EL (cell line): ENCODE results near the gene APC.
"Not testable (repeated sequence)": the region's sequence is repeated elsewhere in the genome, so short reads cannot be mapped to it uniquely, and the experiment has no call there.

ENCODE experiments used
- DNase-seq: peaks from one replicate; pipeline ENCODE4 v3.0.0-alpha.2; 2016

APC gene

DNA sequence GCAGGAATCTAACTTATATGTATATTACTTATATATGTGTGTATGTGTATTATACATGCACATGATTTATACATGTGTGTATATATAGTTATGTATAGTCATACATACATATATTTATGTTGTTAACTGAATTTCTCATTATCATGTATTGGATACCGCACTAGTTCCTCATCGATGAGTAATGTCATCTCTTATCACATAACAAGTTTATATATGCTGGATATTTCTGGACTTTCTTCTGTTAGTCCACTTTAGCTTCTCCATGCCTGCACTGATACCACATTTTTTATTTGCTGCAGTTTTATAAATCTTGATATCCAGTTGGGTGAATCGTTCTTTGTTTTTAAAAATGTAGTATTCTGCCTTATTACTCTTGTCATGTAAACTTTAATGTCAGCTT lies 50.2 kb downstream of the APC start:
- no peak for DNase-seq

GRCh38 chr5:112793201-112793600 lies 55.5 kb downstream of the APC start:
- no peak for DNase-seq

GRCh38 chr5:112794410-112794809 lies 56.7 kb downstream of the APC start:
- no peak for DNase-seq

DNA sequence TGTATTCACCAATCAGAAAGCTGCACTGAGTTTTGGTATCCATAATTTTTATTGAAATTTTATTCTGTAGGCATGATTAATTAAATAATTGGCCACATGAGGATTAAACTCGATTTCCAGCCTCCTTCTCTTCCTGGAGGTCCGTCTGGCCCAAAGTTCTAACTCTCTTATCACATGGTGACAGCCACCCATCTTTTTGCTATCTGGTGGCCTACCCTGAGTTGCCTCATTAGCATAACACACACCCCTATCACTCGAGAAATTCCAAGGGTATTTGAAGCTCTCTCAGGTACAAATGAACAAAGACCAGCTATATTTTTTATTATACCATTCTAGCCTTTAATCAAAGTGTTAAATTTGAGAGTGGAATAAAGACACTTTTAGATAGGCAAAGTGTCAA lies 57.7 kb downstream of the APC start:
- DNase-seq: no peak

- no peak for DNase-seq
Observed at GRCh38 chr5:112795944-112796678, 58.4 kb downstream of the APC start.

- DNase-seq: no peak
Observed at GRCh38 chr5:112799661-112800060, 62.0 kb downstream of the APC start.

DNA sequence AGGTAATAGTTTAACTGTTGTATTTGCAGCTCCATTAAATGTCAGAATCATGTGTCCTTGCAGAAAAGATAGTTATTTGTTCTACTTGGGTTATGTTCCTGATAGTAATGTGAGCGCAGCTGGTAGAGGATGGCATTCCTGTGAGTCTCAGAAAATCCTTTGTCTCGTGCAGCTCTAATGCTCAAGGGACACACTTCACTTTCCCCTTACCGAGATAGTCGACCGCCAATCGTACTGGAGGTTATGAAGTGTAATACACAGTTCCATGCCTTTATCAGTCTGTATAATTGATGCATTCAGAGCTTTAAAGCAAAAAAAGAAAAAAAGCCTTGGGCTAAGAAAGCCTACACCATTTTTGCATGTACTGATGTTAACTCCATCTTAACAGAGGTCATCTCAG lies 63.2 kb downstream of the APC start:
- no peak for DNase-seq

DNA sequence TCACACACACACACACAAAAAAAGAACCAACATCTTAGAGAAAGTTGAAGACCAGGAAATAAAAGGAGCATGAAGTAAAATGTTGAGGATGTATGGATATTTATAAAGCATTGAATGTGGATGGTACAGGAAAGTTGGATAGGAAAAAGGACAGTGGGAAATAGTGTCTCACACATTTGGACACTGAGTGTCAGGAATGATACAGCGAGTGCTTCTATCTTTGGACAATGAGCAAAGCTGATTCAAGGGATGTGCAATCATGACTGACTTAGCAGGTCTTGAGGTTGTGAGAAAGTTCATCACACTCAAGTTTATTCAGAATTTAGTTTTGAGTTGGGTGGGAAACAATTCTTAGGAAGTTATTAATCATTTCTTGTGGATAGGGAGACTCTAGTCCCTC lies 73.3 kb downstream of the APC start:
- DNase-seq: no peak

- no peak for DNase-seq
Observed at GRCh38 chr5:112812549-112812948, 74.9 kb downstream of the APC start.

DNA sequence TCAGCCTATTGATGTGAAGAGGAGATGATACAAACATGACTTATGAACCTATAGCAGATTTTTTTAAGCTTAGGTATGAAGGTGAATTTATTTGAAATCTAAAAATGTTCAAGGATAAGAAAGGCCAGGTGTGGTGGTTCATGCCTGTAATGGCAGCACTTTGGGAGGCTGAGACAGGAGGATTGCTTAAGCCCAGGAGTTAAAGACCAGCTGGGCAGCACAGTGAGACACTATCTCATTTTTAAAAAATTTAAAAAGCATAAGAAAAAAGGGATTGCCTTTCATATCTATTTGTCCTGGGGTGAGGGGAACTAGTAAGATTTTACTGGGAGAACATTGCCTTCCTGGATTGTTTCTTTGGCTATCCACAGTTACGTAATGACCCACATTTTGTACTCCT lies 82.6 kb downstream of the APC start:
- DNase-seq: no peak

GRCh38 chr5:112822456-112822855 lies 84.8 kb downstream of the APC start:
- DNase-seq: no peak

- no peak for DNase-seq
Observed at GRCh38 chr5:112823181-112823580, 85.5 kb downstream of the APC start.

GRCh38 chr5:112823656-112824055 lies 86.0 kb downstream of the APC start:
- no peak for DNase-seq

GRCh38 chr5:112824197-112824596 lies 86.5 kb downstream of the APC start:
- DNase-seq: no peak

- DNase-seq: no peak
Observed at GRCh38 chr5:112830378-112830777, 92.7 kb downstream of the APC start.

DNA sequence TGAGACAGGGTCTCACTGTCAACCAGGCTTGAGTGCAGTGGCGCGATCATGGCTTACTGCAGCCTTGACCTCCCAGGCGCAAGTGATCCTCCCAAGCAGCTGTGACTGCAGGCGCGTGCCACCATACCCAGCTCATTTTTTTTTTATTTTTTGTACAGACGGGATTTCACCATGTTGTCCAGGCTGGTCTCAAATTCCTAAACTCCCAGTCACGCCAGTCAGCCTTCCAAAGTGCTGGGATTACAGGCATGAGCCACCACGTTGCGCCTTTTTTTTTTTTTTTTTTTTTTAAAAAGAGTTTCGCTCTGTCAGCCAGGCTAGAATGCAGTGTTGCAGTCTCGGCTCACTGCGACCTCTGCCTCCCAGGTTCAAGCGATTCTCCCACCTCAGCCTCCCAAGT lies 96.3 kb downstream of the APC start:
- DNase-seq: no peak

DNA sequence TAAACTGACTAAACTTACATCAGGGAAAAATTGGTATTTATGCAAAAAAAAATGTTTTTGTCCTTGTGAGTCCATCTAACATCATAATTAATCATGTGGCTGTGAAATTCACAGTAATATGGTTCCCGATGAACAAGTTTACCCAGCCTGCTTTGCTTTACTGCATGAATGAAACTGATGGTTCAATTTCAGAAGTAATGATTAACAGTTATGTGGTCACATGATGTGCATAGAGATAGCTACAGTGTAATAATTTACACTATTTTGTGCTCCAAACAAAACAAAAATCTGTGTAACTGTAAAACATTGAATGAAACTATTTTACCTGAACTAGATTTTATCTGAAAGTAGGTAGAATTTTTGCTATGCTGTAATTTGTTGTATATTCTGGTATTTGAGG lies 106.8 kb downstream of the APC start:
- no peak for DNase-seq

DNA sequence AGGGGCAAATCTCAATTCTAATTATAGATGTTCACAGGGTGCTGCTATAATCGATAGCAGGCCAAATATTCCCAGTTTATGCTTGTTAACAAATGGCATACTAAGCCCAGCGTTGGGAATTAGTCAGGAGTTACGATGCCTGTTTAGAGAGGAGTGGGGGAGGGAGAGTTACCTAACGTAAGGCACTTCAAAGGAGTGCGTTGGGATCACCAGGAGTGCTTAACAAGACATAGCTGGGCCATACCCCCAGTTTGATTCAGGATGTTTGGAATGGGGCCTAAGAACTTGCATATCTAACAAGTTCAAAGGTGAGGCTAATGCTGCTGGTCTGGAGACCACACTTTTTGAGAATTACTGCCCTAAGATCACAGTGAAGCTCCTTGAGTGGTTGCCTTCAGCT lies 108.9 kb downstream of the APC start:
- no peak for DNase-seq

DNA sequence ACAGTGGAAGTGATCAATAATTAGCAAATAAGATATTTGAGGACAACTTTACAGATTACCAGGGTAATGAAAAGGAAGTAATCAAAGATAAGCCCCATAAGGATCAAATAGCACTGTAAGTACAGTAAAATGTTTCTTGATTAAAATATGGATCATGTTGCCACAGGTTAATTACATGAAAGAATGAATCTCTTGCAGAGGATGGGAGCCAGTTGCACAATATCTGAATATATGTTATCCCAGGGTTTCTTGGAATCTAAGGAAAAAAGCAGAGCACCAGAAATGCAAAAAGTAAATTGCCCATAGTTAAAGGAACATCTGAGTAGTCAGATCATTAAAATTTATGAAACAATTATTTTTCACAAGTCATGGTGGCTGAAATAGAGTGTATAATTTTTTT lies 109.6 kb downstream of the APC start:
- no peak for DNase-seq

DNA sequence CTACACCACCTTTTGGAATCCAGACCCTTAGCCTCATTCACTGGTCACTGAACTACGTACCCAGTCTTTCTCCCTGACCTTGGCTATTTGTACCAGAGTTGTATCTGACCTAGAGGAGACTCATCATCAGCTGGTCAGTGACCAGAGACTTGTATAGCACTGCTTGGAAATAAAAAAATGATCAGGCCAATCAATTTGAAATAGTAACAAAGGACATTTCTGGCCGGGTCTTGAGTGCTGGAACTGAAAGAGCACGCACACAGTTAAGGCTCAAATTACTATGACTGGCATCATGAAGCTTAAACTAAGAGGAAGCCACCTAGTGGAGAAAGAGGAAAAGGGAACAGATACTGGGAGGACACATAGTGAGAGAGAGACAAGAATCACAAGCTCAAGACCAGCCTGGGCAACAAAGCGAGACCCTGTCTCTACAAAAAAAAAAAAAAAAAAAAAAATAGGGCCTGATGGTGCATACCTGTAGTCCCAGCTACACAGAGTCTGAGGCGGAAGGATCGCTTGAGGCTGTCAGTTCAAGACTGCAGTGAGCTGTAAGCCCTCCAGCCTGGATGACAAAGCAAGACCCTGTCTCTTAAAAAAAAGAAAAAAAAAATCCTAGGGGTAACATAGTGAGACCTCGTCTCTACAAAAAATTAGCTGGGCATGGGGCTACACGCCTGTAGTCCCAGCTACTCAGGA lies 110.6 kb downstream of the APC start:
- DNase-seq: peak; percentile 66

- DNase-seq: no peak
Observed at GRCh38 chr5:112849912-112850311, 112.2 kb downstream of the APC start.

DNA sequence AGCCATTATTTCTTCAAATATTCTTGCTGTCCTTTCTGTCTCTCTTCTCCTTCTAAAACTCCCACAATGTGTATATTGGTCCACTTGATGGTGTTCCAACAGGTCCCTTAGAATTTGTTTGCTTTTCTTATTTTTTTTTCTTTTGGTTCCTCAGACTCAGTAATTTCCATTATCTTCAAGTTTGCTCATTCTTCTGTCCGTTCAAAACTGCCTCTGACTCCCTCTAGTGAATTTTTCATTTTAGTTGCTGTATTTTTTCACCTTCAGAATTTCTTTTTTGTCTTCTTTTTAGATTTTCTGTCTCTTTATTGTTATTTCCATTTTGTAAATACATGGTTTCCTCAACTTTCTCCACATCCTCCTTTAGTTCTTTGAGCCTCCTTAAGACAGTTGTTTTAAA lies 117.0 kb downstream of the APC start:
- DNase-seq: no peak

DNA sequence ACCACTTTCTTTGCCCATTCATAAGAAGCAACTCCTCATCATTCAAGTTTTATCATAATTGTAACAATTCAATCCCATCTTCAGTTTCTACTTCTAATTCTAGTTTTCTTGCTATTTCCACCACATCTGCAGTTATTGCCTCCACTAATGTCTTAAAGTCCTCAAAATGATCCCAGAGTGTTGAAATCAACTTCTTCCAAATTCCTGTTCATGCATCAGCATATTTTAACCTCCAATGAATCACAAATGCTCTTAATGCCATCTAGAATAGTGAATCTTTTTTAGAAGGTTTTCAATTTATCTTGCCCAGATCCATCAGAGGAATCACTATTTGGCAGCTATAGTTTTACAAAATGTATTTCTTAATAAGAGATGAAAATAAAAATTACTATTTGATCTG lies 120.2 kb downstream of the APC start:
- DNase-seq: no peak

- not testable (repeated sequence) for DNase-seq
Observed at GRCh38 chr5:112860571-112860928, 122.9 kb downstream of the APC start.
